Erythroblast (primary cell): ENCODE results near the gene H6PD.

ENCODE experiments used
- GATA1 ChIP-seq: IDR thresholded peaks from 2 replicates; pipeline ENCODE4 v1.6.1; 2011; ENCODE audit warnings: low read depth, mild to moderate bottlenecking, control low read depth, low read length, moderate library complexity
- POLR2A ChIP-seq: IDR thresholded peaks from 2 replicates; pipeline ENCODE4 v1.6.1; 2011; ENCODE audit warnings: mild to moderate bottlenecking, low read length

DNA sequence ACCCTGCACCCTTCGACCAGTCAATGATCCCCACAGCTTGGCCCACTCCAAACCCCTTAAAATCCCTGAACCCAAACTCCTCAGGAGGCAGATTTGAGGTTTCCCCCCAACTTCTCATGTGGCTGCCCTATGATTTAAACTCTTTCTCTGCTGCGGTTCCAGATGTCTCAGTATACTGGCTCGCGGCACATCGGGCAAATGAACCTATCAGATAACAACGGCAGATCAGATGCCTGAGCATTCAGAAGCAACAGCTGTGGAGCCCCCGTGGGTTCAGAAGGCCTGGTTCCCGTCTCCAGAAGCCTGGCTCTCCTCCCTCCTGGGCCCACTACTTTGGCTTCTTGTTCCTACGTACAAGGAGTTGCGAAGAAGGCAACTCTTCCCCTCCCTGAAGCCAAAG lies 43.3 kb upstream of the H6PD start:
- no peak for TF ChIP-seq POLR2A
- no peak for TF ChIP-seq GATA1
